H9 (cell line): ENCODE results near the gene PUM1. TPM values are rescaled to one million over a fixed set of nuclear protein-coding genes. Genes with fewer than 3 reads are reported as not detected.
"Not testable (repeated sequence)": the region's sequence is repeated elsewhere in the genome, so short reads cannot be mapped to it uniquely, and the experiment has no call there.

ENCODE experiments used
- DNase-seq: peaks from one replicate; pipeline ENCODE4 v3.0.0-alpha.2; 2017
- H2AFZ ChIP-seq: one replicate; pipeline ENCODE4 v1.6.1; 2013; ENCODE audit warnings: mild to moderate bottlenecking, low read length, control low read depth, moderate library complexity
- H2AK5ac ChIP-seq: 2 replicates; pipeline ENCODE4 v1.6.1; 2013; ENCODE audit warnings: low read length, control low read depth, mixed read lengths; ENCODE audit not compliant: insufficient read length
- H2BK120ac ChIP-seq: one replicate; pipeline ENCODE4 v1.6.1; 2013; ENCODE audit warnings: low read depth, mild to moderate bottlenecking, low read length, control low read depth, inconsistent platforms; ENCODE audit not compliant: poor library complexity, severe bottlenecking
- H2BK12ac ChIP-seq: 2 replicates; pipeline ENCODE4 v1.6.1; 2013; ENCODE audit warnings: low read length, control low read depth, mixed read lengths, low read depth; ENCODE audit not compliant: insufficient read length
- H2BK15ac ChIP-seq: 2 replicates; pipeline ENCODE4 v1.6.1; 2013; ENCODE audit warnings: low read depth, low read length, control low read depth
- H2BK20ac ChIP-seq: one replicate; pipeline ENCODE4 v1.6.1; 2013; ENCODE audit warnings: low read depth, mild to moderate bottlenecking, low read length, control low read depth, inconsistent platforms; ENCODE audit not compliant: poor library complexity, severe bottlenecking
- H2BK5ac ChIP-seq: 2 replicates; pipeline ENCODE4 v1.6.1; 2013; ENCODE audit warnings: low read length, control low read depth, mixed read lengths; ENCODE audit not compliant: insufficient read length
- H3K14ac ChIP-seq: 2 replicates; pipeline ENCODE4 v1.6.1; 2013; ENCODE audit warnings: low read length, control low read depth; ENCODE audit not compliant: insufficient read depth
- H3K18ac ChIP-seq: 2 replicates; pipeline ENCODE4 v1.6.1; 2013; ENCODE audit warnings: low read depth, mild to moderate bottlenecking, mixed read lengths, low read length, control low read depth; ENCODE audit not compliant: insufficient read length
- H3K23ac ChIP-seq: 2 replicates; pipeline ENCODE4 v1.6.1; 2013; ENCODE audit warnings: low read length, control low read depth, mixed read lengths, low read depth; ENCODE audit not compliant: insufficient read length
- H3K23me2 ChIP-seq: 2 replicates; pipeline ENCODE4 v1.6.1; 2013; ENCODE audit warnings: low read depth, mild to moderate bottlenecking, mixed read lengths, low read length, control low read depth; ENCODE audit not compliant: insufficient read length, poor library complexity, severe bottlenecking
- H3K27ac ChIP-seq: 2 replicates; pipeline ENCODE4 v1.5.1; 2013; ENCODE audit warnings: low read length, control low read depth, mixed read lengths, low read depth; ENCODE audit not compliant: insufficient read length
- H3K27me3 ChIP-seq: 2 replicates; pipeline ENCODE4 v1.6.1; 2013; ENCODE audit warnings: low read length, control low read depth, inconsistent platforms; ENCODE audit not compliant: insufficient read depth
- H3K4ac ChIP-seq: 2 replicates; pipeline ENCODE4 v1.6.1; 2013; ENCODE audit warnings: low read depth, mild to moderate bottlenecking, control low read depth, inconsistent platforms, low read length, moderate library complexity
- H3K4me1 ChIP-seq: 2 replicates; pipeline ENCODE4 v1.6.1; 2013; ENCODE audit warnings: low read length, control low read depth, inconsistent platforms; ENCODE audit not compliant: insufficient read depth
- H3K4me2 ChIP-seq: 2 replicates; pipeline ENCODE4 v1.6.1; 2013; ENCODE audit warnings: low read length, control low read depth, mixed read lengths; ENCODE audit not compliant: insufficient read length, insufficient read depth
- H3K56ac ChIP-seq: 2 replicates; pipeline ENCODE4 v1.6.1; 2013; ENCODE audit warnings: low read depth, mild to moderate bottlenecking, mixed read lengths, low read length, control low read depth; ENCODE audit not compliant: insufficient read length
- H3K79me1 ChIP-seq: 2 replicates; pipeline ENCODE4 v1.6.1; 2013; ENCODE audit warnings: low read depth, mild to moderate bottlenecking, moderate library complexity, low read length, control low read depth, inconsistent platforms; ENCODE audit not compliant: insufficient read depth, poor library complexity, severe bottlenecking
- H3K79me2 ChIP-seq: 2 replicates; pipeline ENCODE4 v1.6.1; 2013; ENCODE audit warnings: low read length, control low read depth, inconsistent platforms; ENCODE audit not compliant: insufficient read depth
- H3K9ac ChIP-seq: 2 replicates; pipeline ENCODE4 v1.6.1; 2013; ENCODE audit warnings: low read length, control low read depth, mixed read lengths; ENCODE audit not compliant: insufficient read length; ENCODE audit errors: extremely low read depth
- H3K9me3 ChIP-seq: one replicate; pipeline ENCODE4 v1.6.1; 2013; ENCODE audit warnings: low read depth, low read length, inconsistent platforms; ENCODE audit not compliant: control insufficient read depth
- H3T11ph ChIP-seq: one replicate; pipeline ENCODE4 v1.6.1; 2013; ENCODE audit warnings: mild to moderate bottlenecking, low read length, control low read depth, inconsistent platforms
- H4K20me1 ChIP-seq: one replicate; pipeline ENCODE4 v1.6.1; 2013; ENCODE audit not compliant: control insufficient read depth, insufficient read length, insufficient read depth
- H4K5ac ChIP-seq: 2 replicates; pipeline ENCODE4 v1.6.1; 2013; ENCODE audit warnings: low read depth, mild to moderate bottlenecking, mixed read lengths, low read length, control low read depth; ENCODE audit not compliant: insufficient read length
- H4K8ac ChIP-seq: replicated peaks from 2 replicates; pipeline ENCODE4 v1.6.1; 2013; ENCODE audit warnings: low read length, control low read depth, mixed read lengths, low read depth; ENCODE audit not compliant: insufficient read length
- H4K91ac ChIP-seq: 2 replicates; pipeline ENCODE4 v1.6.1; 2013; ENCODE audit warnings: low read depth, mild to moderate bottlenecking, moderate library complexity, mixed read lengths, low read length, control low read depth; ENCODE audit not compliant: insufficient read length
- H3K27ac Mint-ChIP-seq, 3 experiments: 2 replicates in 2 of 3; 3 replicates in 1 of 3; pipeline ENCODE4 v1.8.0; 2020 to 2021; ENCODE audit warnings: mixed read lengths in 3 of 3, mild to moderate bottlenecking in 1 of 3, moderate library complexity in 1 of 3
- H3K27me3 Mint-ChIP-seq: 2 replicates; pipeline ENCODE4 v1.8.0; 2021; ENCODE audit warnings: low read depth, mild to moderate bottlenecking, moderate library complexity, mixed read lengths
- H3K36me3 Mint-ChIP-seq, 3 experiments: 2 replicates in 2 of 3; 3 replicates in 1 of 3; pipeline ENCODE4 v1.8.0; 2020 to 2021; ENCODE audit warnings: low read depth in 3 of 3, mixed read lengths in 3 of 3; ENCODE audit not compliant: insufficient read depth in 1 of 3
- H3K4me1 Mint-ChIP-seq, 2 experiments: 2 replicates each; pipeline ENCODE4 v1.8.0; 2020; ENCODE audit warnings: mixed read lengths in 2 of 2
- H3K4me3 Mint-ChIP-seq, 2 experiments: 2 replicates in 1 of 2; 3 replicates in 1 of 2; pipeline ENCODE4 v1.8.0; 2020 to 2021; ENCODE audit warnings: mild to moderate bottlenecking in 2 of 2, mixed read lengths in 2 of 2, moderate library complexity in 1 of 2
- H3K9me3 Mint-ChIP-seq, 2 experiments: 2 replicates in 1 of 2; 3 replicates in 1 of 2; pipeline ENCODE4 v1.8.0; 2020; ENCODE audit warnings: mild to moderate bottlenecking in 2 of 2, mixed read lengths in 2 of 2, moderate library complexity in 1 of 2
- CTCF ChIP-seq: fragments of 200-600 bp; sonication (generic); conservative IDR thresholded peaks from 3 replicates; pipeline ENCODE4 v1.8.0; 2021; ENCODE audit warnings: antibody characterized with exemption, mild to moderate bottlenecking
- WGBS: extraction: QIAGEN DNeasy Blood & Tissue Kit; methylation state at CpG from one replicate; pipeline ENCODE4 v1.1.7; 2013; ENCODE audit warnings: missing lambda C conversion rate, low lambda C conversion rate, mixed read lengths; ENCODE audit not compliant: insufficient read length; ENCODE audit errors: extremely low coverage; 5-methylcytosine and 5-hydroxymethylcytosine counted together
- total RNA-seq: library from RNA; stranded (reverse); gene quantifications from 2 replicates; pipeline ENCODE4 v1.2.1, GENCODE V29; 2021

Gene PUM1
- total RNA-seq, 1 experiment from 2014 or later, result 164 TPM

GRCh38 chr1:31040038-31040437, 25.5 kb downstream of the PUM1 start:
- Histone ChIP-seq H3K56ac (no peak overlapping the region), H3K9me3 (no peaks in the 10 kb centered on the region), H4K20me1 (no peaks in the 10 kb centered on the region), H3K27ac (no peak overlapping the region), H2BK120ac (no peak overlapping the region), H2AFZ (no peak overlapping the region), H3K4ac (no peak overlapping the region), H2BK20ac (no peak overlapping the region), H3T11ph (no peak overlapping the region), H2BK5ac (no peak overlapping the region), H3K18ac (no peak overlapping the region), H3K23me2 (no peaks in the 10 kb centered on the region), H3K79me1 (peaks cover 15% of the 10 kb centered on the region), H2BK12ac (no peak overlapping the region), H3K27me3 (no peaks in the 10 kb centered on the region), H2AK5ac (no peak overlapping the region), H3K23ac (no peak overlapping the region), H3K14ac (no peak overlapping the region), H3K79me2 (peaks cover 64% of the 10 kb centered on the region), H3K4me1 (no peaks in the 10 kb centered on the region; the same call in 1 of the 2 replicates), H4K91ac (no peak overlapping the region), H4K8ac (no peak overlapping the region), H2BK15ac (no peak overlapping the region), H3K4me2 (no peak overlapping the region), H3K9ac (no peak overlapping the region), H4K5ac (no peak overlapping the region)
- peak overlapping the region in 1 of 3 experiments; percentile 59; a peak in 2 of 7 replicates for H3K27ac Mint-ChIP-seq
- H3K36me3 Mint-ChIP-seq, result peaks cover 9 to 56% (median 51%) of the 10 kb centered on the region in 3 experiments; a peak in 6 of 7 replicates
- no peak for TF ChIP-seq CTCF
- no peak for DNase-seq
- H3K27me3 Mint-ChIP-seq, result no peaks in the 10 kb centered on the region
- no CpG with 5 or more reads among the region's 3 CpGs for WGBS
- peaks cover 19 to 33% of the 10 kb centered on the region in 2 experiments for H3K4me1 Mint-ChIP-seq
- H3K9me3 Mint-ChIP-seq, result no peaks in the 10 kb centered on the region; a peak in 1 of 5 replicates
- H3K4me3 Mint-ChIP-seq, result no peak overlapping the region

GRCh38 chr1:31038935-31039334, 26.6 kb downstream of the PUM1 start:
- peaks cover 7 to 49% (median 49%) of the 10 kb centered on the region in 3 experiments; a peak in 6 of 7 replicates for H3K36me3 Mint-ChIP-seq
- not testable (repeated sequence) for H2AK5ac ChIP-seq, H3K9ac ChIP-seq

More at GRCh38 chr1:31038935-31039334, 26.6 kb downstream of the PUM1 start:
- not testable (repeated sequence) for H3K27me3 Mint-ChIP-seq, H3K23ac ChIP-seq, H3K4me2 ChIP-seq, H3K4me1 ChIP-seq, H3K23me2 ChIP-seq, H3K4ac ChIP-seq, H4K8ac ChIP-seq, H2BK12ac ChIP-seq, H2BK120ac ChIP-seq, H3K9me3 Mint-ChIP-seq, H4K91ac ChIP-seq, H4K20me1 ChIP-seq, H3K56ac ChIP-seq, H2BK20ac ChIP-seq, H3K14ac ChIP-seq, DNase-seq, H2AFZ ChIP-seq, H3K18ac ChIP-seq, H3T11ph ChIP-seq, H3K27ac Mint-ChIP-seq, H2BK15ac ChIP-seq, H4K5ac ChIP-seq, H3K4me3 Mint-ChIP-seq, H3K9me3 ChIP-seq, H2BK5ac ChIP-seq, H3K27ac ChIP-seq, H3K27me3 ChIP-seq, H3K79me1 ChIP-seq
- peaks cover 29 to 38% of the 10 kb centered on the region in 2 experiments for H3K4me1 Mint-ChIP-seq
- H3K79me2 ChIP-seq, result peaks cover 67% of the 10 kb centered on the region
- no CpG with 5 or more reads among the region's 5 CpGs for WGBS
